NCI-H1048 (cell line): ENCODE results near the gene TGFB2.

Source experiments
- DNase-seq: peaks from one replicate; lab custom pipeline; 2025; lab: John Stamatoyannopoulos, UW

The TGFB2 gene

GRCh38 chr1:218490406-218490922, 145.3 kb downstream of the TGFB2 start:
- no peak for DNase-seq

- DNase-seq = no peak
These were observed 147.7 kb downstream of the TGFB2 start for GRCh38 chr1:218492874-218493273.

DNA sequence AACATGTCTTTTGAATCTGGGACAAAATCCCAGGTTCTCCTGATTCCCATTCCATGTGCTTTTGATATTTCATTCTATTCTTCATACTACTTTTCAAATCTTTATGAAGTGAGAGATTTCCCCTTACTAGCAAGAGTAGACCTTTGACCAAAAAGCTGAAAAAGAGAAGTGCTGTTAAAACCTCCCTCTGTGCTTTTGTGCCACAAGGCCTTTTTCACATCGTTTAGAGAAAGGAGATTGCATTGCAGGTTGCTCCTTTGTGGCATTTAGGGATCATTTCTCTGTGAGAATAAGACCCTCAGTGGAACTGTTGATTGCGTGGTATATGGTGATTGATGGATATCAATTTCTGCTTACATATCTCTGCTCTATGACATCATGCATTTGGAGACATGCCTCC, 148.8 kb downstream of the TGFB2 start:
- no peak for DNase-seq
